NCI-H748 (cell line): ENCODE data around the gene PLXNA2.

Experiments used
- DNase-seq: peaks from one replicate; lab custom pipeline; 2025; ENCODE audit not compliant: unreplicated experiment; lab: John Stamatoyannopoulos, UW

Gene PLXNA2

GRCh38 chr1:208048904-208049303, 195.3 kb downstream of the PLXNA2 start:
- DNase-seq = no peak

DNA sequence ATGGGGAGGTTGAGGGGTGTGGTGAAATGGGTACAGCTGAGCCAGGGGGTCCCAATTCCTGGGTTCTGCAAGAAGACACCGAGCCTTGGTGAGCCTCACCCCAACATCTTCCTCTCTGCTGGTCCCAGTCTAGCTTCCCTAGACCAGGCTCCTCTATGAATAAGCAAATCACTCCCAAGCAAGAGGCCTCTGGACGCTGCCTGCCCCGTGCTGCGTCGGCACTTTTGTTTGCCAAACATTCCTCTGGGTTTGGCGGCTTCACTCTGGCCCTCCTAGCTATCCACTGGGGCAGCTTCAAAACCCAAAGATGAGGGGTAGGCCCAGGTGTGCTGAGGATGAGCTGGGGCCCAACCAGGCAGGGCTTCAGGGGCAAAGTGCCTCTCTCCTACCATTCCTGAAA, 196.2 kb downstream of the PLXNA2 start:
- no peak for DNase-seq

- no peak for DNase-seq
Measured at GRCh38 chr1:208047476-208047934, 196.7 kb downstream of the PLXNA2 start.

GRCh38 chr1:208045463-208046260, 198.5 kb downstream of the PLXNA2 start:
- DNase-seq = no peak

DNA sequence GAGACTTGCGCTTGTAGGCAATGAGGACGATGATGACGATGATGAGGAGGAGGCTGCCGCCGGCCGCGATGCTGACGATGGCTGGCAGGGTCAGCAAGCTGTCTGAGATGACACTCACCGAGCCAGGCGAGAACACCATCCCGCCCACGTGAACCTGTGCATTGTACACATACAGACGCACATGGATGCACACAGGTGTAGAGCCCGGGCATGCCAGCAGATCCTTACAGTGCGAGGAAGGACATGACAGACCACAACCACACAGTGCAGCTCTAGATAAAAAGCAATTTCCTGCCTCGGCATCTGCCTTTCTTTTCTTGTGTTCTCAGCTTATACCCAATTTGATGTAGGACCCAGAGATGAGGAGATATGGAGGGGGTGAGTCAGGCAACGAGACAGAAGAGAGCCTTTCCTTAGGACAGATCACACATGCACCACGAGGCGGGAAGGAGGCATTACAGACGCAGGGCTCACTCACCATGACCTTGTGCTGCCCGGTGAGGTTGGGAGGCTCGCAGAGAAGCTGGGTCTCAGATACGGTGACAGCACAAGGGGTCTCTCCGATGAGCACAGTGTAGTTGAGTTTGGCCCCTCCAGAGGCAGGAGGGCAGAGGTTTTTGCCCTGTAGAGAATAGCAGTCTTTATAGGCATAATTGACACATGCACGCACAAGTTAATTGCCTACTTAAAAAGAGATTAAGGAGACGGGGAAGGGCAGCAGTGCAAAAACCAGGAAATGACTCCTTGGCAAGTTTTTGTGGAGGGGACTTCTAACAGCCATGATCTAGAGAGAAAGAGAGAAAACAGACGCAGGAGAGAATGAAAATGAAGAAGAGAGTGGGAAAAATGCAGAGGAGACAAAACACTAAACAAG, 199.4 kb downstream of the PLXNA2 start:
- DNase-seq = no peak

DNA sequence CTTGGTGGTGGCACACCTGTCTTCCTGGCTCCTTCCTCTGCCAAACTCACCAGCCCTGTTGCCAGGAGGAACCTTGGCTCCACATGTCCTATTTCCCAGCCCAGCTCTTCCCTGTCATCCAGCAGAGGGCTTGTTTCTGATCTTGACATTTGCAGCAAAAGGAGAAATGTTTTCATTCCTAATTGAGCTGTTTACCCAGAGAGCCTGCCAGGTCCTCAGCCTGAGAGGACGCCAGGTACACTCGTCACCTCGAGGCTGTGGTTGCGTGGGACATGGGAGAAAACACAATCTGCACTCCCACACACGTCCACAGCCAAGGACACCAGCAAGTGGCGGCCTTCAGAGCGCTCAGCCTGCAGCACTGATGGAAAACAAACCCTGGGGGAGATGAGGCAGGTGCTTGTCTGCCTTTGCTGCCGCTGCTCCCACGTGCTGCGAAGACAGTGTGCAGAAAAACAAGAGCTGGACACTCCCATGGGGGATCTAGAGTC, 200.4 kb downstream of the PLXNA2 start:
- no peak for DNase-seq

GRCh38 chr1:208042868-208043267, 201.3 kb downstream of the PLXNA2 start:
- no peak for DNase-seq

- DNase-seq = no peak
Measured at GRCh38 chr1:208042041-208042615, 202.1 kb downstream of the PLXNA2 start.

- DNase-seq = no peak
Measured at GRCh38 chr1:208041505-208041904, 202.7 kb downstream of the PLXNA2 start.

DNA sequence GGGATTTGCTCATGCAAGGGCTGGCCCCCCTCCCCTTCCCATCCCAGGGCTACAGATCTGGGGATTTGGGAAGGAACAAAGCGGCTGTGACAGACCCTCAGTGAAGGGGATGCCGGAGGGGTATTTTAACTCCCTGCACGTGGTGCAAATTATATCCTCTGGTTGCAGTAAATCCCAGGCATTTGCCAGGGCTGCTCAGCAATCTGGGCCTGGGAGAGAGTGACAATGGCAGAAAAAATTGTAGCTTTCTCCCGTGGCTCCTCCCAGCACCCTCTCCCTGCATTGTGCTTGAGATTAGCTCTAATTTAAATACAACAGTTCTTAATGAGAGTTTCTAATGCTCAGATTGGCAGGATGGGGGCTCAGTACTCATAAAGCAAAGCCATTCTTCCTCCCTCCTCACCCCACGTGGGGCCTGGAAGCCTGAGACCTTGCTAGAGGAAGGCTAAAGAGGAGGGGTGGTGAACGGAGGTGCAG, 203.3 kb downstream of the PLXNA2 start:
- DNase-seq = no peak

- no peak for DNase-seq
Measured at GRCh38 chr1:208039536-208040332, 204.4 kb downstream of the PLXNA2 start.

DNA sequence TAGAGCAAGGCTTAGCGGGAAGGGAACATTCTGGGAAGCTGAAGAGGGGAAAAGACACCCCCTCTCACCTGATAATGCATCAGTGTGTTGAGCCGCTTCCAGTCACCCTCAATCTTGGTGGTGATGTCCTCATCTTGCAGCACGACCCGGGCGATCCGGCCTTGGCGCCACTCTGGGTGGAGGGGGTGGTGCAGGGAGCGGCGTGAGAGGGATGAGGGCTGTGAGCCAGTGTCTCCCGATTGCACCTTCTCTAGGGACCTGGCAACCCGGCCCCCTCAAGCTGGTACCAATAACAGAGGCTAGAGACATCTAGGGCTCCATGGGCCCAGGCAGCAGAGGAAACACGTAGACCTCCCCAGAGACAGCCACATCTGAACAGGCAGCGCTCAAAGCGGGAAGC, 205.9 kb downstream of the PLXNA2 start:
- DNase-seq = no peak

- no peak for DNase-seq
Measured at GRCh38 chr1:208036918-208037766, 207.0 kb downstream of the PLXNA2 start.

- DNase-seq = no peak
Measured at GRCh38 chr1:208036106-208036808, 207.9 kb downstream of the PLXNA2 start.

DNA sequence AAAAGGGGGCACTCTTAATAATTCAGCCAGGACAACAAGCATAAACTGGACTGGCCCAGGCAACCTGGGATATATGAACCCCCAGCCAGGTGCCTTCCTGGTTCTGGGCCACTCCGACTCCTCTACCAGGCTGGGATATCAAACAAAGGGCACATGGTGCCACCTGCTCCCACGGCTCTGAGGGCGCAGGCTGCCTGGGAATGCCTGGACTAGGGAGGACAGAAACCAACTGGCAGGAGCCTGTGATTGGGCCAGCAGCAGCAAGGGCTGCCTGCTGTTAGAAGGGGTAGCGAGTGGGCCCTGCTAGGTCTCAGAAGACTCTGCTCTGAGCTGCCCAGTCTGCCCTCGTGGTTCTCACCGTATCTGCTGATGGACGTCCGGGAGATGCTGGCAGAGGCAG, 210.0 kb downstream of the PLXNA2 start:
- no peak for DNase-seq

DNA sequence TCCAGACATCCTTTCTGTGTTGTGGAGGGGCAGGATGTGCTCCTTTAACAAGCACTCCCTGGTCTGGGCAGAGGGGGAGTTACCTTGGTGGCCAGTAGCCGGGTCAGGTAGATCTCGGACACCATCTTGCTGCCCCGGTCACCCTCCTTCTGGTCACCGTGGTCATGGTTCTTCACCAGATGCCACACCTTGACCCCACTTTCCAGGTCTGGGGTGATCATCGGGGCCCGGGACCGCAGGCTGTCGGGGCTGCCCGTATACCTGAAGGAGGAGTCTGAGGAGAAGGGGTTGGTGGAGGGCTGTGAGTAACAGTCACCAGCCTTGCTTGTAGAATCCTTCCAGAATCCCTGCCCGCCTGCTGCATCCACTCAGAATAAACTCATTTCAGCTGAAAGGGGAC, 210.9 kb downstream of the PLXNA2 start:
- no peak for DNase-seq

DNA sequence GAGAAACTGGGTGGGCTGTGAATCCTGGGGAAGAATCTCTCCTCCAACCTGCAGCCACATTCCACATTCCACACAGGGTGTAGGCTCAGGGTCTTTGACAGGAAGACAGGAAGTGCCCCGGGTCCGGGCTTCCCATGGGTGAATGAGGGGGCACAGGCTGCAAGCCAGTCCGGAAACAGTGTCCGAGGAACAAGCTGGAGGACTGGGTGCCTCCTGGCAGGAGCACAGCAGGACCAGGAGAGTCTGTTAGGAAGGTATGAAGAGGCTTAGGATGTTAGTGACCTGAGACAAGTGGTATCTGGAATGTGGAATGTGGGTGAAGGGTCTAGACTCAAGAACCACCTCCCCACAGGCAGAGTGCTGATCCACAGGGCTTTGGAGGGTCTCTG, 212.3 kb downstream of the PLXNA2 start:
- DNase-seq = no peak

DNA sequence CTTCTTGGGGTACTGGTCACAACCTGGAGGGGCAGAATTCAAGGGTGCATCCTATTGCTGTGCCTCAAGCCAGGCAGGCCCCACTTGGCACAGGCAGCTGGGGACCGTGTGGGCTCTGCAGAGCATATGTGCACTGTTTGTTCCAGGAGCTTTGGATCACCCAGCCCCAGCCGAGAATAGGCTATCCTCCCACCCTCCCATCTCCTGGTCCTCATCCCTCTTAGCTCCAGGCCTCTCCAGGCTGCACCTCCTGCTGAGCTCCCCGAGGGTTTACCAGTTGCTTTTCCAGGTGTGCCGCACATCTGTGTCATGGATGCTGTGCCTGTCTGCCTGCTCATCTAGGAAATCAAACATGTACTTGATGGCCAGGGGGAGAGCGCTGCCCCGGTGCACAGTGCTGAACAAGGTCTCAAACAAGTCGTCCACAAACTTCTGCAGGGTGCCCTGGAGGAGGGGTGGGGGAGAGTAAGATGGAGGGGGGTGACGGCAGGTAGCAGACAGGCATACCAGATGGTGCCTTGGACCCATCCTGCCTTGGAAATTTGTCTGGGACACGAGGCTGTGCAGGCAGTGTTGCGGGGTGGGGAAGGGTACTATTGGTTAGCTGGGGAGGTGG, 212.8 kb downstream of the PLXNA2 start:
- DNase-seq = no peak
